ENCODE measurements around the gene F10.

The F10 gene

DNA sequence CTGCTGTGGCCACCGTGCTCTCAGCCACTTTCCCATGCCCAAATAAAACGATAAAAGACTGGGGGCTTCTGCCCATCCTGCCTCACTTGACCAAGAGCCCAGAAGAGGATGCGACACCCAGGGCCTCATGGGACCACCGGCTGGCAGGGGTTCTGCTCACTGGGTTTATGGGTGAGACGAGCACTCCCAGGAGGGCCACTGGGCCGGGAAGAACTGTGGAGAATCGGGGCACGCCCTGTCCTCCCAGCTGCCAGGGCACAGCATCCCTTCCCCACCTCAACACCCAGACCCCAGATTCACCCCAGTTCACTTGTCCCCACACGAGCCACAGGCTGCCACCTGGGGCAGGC, 4.7 kb upstream of the F10 start:
- no peak for DNase-seq

DNA sequence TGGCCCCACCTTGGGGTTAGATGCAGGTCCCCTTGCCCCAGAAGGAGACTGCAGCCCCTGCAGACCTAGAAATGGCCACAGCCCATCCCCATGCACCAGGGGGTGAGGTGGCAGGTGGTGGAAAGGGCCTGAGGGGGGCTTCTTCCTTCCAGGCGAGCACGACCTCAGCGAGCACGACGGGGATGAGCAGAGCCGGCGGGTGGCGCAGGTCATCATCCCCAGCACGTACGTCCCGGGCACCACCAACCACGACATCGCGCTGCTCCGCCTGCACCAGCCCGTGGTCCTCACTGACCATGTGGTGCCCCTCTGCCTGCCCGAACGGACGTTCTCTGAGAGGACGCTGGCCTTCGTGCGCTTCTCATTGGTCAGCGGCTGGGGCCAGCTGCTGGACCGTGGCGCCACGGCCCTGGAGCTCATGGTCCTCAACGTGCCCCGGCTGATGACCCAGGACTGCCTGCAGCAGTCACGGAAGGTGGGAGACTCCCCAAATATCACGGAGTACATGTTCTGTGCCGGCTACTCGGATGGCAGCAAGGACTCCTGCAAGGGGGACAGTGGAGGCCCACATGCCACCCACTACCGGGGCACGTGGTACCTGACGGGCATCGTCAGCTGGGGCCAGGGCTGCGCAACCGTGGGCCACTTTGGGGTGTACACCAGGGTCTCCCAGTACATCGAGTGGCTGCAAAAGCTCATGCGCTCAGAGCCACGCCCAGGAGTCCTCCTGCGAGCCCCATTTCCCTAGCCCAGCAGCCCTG, 4.2 kb upstream of the F10 start:
- DNase-seq = no peak

DNA sequence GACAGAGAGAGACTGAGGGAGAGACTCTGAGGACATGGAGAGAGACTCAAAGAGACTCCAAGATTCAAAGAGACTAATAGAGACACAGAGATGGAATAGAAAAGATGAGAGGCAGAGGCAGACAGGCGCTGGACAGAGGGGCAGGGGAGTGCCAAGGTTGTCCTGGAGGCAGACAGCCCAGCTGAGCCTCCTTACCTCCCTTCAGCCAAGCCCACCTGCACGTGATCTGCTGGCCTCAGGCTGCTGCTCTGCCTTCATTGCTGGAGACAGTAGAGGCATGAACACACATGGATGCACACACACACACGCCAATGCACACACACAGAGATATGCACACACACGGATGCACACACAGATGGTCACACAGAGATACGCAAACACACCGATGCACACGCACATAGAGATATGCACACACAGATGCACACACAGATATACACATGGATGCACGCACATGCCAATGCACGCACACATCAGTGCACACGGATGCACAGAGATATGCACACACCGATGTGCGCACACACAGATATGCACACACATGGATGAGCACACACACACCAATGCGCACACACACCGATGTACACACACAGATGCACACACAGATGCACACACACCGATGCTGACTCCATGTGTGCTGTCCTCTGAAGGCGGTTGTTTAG, 3.3 kb upstream of the F10 start:
- no peak for DNase-seq

DNA sequence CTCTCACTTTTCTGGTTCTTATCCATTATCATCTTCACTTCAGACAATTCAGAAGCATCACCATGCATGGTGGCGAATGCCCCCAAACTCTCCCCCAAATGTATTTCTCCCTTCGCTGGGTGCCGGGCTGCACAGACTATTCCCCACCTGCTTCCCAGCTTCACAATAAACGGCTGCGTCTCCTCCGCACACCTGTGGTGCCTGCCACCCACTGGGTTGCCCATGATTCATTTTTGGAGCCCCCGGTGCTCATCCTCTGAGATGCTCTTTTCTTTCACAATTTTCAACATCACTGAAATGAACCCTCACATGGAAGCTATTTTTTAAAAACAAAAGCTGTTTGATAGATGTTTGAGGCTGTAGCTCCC, 2.8 kb upstream of the F10 start:
- DNase-seq = no peak

DNA sequence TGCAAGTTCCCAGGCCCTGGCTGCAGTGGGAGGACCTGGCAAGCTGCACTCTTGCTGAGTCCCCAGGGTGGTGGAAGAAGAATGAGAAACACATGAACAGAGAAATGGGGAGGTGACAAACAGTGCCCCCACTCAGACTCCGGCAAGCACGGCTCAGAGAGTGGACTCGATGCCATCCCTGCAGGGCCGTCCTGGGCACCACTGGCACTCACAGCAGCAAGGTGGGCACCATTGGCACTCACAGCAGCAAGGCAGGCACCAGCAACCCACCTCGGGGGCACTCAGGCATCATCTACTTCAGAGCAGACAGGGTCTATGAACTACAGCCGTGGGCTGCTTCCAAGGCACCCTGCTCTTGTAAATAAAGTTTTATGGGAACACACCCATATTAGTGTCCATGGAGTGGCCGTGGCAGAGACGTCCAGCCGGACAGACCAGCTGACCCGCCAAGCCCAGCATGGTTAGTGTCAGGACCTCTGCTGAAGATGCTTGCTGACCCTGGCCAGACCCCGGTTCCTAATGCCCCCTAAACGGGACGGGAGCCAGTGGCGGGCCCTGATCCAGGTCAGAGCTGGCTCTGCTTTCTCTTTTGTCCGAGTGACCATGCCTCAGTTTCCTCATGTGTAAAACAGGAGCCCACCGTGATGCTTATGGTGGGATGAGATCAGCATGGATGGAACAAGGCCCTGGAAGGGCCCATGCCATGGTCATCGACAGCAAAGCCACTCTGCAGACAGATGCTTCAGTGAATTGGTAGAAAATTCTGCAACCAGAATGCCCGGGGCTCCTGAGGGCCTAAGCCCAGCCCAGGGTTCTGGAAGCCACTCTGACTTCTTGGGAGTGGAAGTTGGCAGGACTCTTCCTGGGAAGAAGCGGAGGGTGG, 2.1 kb upstream of the F10 start:
- no peak for DNase-seq

DNA sequence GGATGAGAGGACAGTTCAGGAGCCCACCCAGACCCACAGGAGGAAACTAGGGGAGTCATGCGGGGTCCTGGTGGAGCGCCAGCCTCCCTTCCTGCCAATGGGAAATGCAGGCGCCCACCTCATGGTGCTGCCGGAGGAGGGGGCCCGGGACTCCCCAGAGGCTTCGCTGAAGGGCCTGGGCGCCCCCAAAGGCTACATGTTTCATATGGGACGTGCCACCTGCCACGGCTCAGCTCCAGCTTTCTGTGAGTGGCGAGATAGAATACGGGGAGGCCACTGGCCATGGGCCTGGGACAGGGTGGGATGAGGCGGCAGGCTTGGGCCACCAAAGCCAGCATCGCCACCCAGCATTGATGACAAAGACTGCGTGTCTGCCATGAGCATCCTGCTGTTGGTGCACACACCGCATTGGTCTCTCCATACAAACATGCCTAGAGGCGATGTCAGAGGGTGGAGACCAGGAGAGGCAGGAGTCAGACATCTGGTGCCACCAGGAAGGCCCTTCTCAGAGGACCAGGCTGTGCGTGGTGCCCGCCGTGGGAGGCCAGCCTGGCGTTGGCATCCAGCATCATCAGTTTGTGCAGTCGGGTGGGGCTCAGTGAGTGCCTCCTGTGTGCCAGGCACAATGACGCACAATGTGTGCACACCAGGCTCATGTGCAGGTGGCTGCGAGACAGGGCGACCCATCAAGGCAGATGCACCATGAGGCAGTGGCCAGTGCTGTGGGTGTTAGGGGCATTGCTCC, 1.2 kb upstream of the F10 start:
- no peak for DNase-seq

DNA sequence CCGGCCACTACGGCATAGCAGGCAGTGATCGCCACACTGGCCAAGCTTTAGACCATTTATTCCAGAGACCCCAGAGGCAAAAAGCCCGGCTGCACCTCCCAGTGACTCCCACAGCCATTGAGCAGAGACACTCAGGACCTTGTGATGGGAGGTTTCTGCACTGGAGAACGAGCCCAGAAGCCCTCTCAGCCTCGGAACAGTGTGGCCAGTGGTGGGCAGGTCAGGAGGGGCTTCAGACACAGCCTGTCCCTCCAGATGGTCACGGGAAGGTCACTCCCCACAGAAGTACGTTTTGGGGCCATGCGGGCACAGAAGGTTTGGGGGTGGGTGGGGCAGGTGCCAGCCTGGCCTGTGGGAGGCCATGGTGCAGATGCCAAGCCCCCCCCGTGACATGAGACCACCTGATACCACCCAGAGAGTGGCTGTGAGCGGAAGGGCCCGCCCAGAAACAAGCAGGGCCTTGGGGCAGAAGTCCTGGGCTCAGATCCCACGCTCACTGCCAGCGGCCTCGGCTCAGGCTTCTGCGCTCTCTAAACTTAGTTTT, 599 bp upstream of the F10 start:
- no peak for DNase-seq

DNA sequence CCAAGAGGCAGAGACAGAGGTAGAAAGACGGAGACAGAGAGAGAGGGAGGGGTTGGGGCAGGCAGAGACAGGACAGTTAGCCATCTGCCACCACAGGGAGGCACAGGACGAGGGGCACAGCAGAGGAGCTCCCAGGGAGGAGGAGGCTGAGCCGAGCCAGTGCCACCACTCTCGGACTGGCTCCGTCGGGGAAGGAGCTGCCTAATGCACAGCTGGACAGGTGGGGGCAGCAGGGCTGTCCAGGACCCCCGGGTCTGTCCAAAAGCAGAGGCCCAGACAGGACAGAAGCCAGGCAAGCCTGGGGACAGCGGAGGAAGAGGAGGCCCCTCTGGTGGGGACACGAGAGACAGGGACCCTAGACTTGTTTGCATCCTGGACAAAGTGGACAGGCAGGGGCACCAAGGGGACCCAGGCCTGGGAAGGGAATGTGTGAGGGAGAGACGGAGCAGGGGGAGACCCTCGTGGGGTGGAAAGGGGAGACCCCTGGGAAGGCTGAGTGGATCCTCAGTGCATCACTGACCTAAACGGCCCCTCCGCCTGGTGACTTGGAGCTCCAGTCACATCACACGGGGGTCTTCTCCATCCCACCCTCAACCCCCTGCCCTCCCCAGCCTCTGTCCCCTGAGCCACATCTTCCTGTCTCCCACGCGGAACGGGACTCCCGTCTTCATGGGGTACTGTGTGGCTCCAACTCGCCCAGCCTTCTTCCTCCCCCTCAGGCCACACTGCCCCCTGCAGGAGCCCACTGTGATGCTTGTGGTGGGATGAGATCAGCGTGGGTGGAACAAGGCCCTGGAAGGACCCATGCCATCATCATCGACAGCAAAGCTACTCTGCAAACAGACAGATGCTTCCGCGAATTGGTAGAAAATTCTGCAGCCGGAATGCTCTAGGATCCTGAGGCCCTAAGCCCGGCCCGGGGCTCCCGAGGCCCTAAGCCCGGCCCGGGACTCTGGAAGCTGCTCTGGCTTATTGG, 915 bp downstream of the F10 start:
- DNase-seq = no peak

DNA sequence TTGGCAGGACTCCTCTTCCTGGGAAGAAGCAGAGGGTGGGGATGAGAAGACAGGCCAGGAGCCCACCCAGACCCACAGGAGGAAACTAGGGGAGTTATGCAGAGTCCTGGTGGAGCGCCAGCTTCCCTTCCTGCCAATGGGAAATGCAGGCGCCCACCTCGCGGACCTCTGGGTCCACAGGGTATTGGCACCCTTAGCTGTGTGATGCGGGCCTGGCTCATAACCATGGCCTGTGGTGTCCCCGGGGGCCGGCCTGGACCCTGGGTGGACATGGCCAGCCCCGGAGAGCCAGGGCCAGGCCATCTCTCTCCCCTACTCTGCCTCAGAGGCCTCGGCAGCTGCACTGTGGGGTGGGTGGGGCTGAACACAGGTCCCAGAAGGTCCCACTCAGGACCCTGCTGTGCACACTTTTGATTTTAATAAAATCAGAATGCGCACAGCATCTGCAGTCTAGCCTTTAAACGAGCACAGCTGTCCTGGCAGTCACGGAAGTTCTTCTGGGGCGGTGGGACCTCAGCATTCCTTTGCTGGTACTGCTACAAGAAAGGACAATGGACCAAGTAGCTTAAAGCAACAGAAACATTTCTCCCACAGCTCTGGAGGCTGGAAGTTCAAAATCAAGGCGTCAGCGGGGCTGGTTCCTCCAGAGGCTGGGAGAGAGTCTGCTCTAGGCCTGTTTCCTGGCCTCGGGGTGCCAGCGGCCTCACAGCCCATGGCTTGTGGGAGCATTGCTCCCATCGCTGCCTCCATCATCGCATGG, 1.8 kb downstream of the F10 start:
- DNase-seq = no peak

DNA sequence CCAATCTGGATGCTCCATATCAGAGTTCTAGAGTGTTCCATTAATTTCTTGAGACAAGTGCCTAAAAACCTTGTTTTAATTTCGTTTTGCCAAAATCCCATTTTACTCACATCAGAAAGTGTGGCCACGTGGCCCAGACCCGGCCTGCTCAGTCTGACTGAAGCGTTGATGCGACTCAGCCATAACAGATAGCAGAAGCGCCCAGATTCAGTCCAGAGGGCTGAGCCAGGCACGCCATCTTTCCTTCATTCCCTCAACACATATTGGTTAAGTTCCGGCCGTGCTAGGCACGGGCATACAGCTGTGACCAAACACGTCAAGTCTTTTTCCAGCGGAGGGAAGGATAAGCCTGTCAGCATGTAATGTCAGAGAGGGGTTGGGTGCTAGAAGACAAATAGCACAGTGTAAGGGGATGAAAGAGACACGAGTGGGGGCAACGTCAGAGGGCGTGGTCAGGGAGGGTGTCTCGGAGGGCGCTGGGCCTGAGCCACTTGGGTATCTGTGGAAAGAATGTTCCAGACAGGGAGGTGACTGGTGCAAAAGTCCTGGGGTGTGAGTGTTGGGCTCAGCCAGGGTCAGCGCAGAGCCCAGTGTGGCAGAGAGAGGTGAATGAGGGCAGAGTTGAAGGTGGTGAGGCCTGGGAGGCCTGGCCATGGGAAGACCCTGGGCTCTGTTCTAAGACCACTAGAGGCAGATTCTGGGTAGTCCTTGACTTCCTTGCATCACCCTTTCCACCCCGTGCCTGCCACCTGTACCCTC, 3.1 kb downstream of the F10 start:
- no peak for DNase-seq

DNA sequence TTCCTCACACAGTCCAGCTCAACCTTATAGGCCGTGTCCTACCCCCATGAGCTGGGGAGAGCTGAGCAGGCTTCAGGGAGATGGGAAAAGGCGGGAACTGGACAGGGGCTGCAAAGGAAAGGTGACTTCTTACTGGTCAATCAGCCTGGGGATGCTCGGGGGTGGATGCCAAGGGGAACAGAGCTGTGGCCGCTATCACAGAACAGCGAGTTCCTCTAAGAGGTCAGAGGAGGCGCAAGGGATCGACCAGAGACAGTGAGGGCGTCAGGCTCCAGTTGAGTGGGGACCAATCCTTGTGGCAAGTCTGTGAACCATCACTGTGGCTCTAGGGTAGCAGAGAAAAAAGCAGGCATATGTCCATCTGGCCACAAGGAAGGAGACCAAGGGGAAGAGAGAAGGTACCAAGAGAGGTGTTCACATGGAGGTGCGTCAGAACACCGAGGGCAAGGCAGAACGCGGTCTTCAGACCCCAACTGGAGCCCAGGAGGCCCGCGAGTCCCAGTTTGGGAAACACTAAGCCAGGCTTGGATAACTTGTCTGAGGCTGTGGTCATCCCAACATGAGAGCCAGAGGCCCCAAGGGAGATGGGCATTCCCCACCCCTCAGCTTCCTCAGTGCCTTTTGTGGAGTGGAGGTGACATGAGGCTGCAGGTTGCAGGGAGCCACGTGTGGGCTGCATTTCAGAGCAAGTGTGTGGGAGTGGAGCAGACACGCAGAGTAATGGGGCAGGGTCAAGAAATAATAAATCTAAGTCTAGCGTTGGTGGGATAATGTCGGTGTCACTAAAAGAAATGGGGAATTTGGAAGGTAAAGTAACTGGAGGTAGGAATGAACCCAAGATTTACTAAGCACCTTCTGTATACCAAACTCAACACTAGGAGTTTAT, 3.9 kb downstream of the F10 start:
- no peak for DNase-seq

DNA sequence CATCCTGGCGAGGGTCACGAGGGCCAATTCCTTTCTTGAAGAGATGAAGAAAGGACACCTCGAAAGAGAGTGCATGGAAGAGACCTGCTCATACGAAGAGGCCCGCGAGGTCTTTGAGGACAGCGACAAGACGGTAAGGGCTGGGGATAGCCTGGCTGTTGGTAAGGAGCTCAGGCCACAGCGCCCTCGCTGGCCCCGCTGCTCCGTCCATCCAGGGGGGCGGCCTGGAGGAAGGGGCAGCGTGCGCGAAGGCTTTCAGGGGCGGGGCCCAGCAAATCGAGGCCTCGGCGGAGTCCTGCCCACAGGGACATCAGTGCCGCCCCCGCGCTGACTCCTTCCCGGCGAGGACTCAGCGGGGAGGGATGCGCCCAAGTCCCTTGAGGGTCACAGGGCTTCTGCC, 6.9 kb downstream of the F10 start:
- no peak for DNase-seq

DNA sequence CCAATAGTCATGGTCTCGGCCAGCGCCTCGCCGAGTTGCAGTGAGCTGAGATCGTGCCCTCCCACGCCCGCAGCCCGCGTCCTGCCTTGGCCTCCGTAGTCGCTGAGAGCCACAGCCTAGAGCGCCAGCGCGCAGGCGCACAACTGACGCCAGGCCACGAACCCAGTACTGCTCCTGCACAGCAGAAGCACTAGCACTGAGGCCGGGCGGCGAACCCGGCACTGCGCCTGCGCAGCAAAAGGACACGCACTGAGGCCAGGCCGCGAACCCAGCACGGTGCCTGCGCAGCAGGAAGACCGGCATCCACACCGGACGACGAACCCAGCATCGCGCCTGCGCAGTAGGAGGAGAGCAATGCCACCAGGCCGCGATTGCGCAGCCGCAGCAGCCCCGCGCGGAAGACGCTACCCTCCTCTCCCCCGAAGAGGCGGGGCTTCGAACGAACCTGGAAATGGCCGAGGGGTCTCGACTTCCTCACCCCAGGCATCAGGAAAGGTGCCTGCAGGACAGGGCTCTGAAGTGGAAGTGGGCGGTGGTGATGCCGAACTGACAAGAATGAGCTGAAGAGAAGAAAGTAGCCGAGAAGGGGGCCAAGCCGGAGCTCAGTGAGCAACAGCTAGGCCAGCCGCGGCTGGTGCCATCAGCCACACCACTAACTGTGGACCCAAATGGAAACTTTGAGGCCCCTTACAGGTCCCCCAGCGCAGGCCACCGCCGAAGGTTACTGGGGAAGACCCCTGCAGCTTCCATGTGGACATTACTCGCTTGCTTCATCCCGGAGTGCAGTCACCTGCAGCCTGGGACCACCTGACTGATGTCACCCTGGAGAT, 7.5 kb downstream of the F10 start:
- DNase-seq = peak in 1 of 4 experiments; percentile 48

DNA sequence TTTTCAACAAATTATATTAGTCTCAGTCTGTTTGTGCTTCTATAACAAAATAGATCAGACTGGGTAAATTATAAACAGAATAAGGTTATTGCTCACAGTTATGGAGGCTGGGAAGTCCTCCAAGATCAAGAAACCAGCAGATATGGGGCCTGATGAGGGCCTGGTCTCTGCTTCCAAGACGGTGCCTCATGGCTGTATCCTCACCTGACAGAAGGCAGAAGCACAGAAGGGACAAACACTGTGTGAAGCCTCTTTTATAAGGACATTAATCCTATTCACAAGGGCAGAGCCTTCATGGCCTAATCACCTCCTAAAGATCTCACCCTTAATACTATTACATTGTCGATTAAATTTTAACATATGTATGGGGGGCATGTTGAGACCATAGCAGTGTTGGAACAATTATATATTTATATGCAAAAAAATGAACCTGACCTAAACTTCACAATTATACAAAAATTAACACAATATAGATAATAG, 12.7 kb downstream of the F10 start:
- DNase-seq = no peak

DNA sequence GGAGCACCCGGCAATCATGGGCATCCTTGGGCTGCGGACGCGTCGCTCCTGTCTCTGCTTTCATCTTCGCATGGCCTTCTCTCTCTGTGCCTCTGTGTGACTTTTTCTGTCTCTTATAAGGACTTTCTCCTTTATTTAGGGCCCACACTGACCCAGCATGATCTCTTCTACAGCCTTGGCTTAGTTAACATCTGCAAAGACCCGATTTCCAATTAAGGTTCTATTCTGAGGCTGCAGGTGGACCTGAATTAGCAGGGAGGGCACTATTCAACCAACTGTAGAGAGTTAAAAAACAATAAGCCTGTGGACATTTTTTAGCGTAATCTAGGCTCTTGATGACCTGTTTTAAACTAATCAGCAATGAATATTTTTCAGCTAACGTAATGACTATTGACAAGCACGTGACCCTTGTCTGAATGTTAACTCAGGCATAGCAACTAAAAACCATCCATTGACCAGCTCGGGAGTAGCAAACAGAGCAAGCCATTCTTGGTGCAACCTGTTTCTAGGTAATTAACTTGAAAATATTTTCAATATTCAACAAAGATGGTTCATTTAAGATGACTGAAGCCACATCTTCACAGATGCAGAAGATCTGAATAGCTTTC, 15.2 kb downstream of the F10 start:
- no peak for DNase-seq

DNA sequence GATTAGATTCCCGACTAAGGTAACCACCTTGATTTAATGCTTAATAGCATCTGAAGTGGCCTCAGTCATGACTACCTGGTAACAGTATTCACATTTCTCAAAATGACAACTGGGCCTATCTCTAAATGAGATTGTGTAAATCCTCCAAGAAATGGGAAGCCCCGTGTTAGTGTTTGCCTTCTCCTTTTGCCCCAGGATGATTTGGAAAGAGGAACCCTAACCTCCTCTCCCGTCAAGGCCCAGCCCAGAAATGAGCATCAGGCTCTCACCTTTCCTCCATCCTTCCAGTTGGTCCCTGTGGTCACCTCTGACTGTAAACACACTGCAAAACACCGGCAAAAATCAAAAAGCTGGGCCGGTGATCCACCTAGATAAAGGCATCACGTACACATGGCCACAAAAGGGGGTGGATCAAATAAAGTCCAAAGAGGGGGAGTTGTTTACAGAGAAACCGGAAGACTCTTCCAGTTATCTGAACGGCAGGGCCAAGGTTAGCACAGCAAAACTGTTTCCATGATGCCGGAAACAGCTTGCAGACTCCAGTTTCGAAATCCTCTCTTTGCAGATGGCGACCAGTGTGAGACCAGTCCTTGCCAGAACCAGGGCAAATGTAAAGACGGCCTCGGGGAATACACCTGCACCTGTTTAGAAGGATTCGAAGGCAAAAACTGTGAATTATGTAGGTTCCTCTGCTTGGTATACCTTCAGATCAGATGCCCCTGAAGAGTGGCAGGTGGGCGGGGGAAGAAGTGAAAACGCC, 16.4 kb downstream of the F10 start:
- DNase-seq = peak in 3 of 4 experiments; percentile 16 to 41 (median 32)

All from suppressor macrophage (primary cell).